GM13976 (cell line): ENCODE data around the gene DSCAM.

Source experiments
- DNase-seq: peaks from one replicate; pipeline ENCODE4 v3.0.0; 2012; ENCODE audit warnings: low spot score
- in situ Hi-C: fragments of 300-500 bp; cut with MboI; formaldehyde crosslinking; loops from one replicate; pipeline ENCODE4 v1.12.0; 2022; ENCODE audit warnings: low sequenced_read_pairs, mixed read lengths, inconsistent platforms; ENCODE audit not compliant: unreplicated experiment
- TF ChIP-seq, protein P1 (sequence below): IDR thresholded peaks from 2 replicates; pipeline ENCODE4 v1.5.1; 2012; ENCODE audit warnings: borderline replicate concordance, mild to moderate bottlenecking; ENCODE audit not compliant: insufficient read depth; ENCODE audit errors: extremely low read depth, missing control alignments, control extremely low read depth

DSCAM gene

DNA sequence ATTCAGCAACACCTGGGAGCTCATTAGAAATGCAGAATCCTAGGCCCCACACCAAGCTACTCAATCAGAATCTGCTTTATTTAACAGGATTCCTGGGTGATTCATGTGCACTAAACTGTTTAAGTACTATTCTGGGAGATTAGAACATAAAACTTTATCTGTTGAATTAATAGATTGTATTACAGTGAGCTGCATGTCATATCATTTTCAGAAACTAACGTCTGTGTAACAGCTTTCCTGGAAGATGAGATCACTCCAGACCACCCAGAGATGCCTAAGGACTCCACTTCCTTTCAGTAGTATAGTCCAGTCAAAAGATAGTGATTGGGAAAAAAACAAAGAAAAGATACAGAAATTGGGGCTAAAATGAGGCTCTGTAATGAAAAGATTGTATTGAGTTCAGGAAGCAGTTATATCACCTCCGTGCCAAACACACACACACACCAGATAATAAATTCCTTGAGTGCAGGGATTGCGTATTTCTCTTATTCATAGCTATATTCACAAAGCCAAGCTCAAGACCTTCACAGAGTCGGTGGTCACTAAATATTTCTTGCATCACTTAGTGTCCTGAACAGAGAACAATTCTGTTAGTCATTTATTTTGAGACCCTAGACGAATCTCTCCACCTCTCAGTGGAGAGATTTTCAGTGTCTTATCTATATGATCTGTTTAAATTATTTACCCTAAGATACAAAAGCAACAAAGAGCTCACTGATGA, 178.2 kb downstream of the DSCAM start:
- TF ChIP-seq, protein P1, sequence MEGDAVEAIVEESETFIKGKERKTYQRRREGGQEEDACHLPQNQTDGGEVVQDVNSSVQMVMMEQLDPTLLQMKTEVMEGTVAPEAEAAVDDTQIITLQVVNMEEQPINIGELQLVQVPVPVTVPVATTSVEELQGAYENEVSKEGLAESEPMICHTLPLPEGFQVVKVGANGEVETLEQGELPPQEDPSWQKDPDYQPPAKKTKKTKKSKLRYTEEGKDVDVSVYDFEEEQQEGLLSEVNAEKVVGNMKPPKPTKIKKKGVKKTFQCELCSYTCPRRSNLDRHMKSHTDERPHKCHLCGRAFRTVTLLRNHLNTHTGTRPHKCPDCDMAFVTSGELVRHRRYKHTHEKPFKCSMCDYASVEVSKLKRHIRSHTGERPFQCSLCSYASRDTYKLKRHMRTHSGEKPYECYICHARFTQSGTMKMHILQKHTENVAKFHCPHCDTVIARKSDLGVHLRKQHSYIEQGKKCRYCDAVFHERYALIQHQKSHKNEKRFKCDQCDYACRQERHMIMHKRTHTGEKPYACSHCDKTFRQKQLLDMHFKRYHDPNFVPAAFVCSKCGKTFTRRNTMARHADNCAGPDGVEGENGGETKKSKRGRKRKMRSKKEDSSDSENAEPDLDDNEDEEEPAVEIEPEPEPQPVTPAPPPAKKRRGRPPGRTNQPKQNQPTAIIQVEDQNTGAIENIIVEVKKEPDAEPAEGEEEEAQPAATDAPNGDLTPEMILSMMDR, result no peak
- no peak for DNase-seq
- in situ Hi-C loops, result no loop called here

DNA sequence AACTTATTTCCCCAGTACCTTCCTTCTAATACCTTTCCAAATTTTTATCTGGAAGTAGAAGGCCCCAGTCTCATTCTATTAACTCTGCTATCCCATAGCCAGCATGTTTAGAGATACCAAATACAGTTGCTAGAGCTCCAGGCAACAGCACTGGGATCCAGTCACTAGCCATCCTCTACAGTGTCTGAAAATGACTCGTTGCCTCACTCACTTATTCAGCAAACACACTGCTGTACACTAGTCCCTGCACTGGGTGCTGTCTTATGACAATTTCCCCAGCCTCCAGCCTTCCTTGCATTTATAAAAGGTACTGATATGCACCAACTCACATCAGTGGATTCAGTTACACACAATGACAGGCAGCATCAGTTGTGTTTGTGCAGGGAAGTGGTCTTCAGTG, 179.0 kb downstream of the DSCAM start:
- DNase-seq, result no peak
- in situ Hi-C loops, result no loop called here
- TF ChIP-seq, protein P1, result no peak

DNA sequence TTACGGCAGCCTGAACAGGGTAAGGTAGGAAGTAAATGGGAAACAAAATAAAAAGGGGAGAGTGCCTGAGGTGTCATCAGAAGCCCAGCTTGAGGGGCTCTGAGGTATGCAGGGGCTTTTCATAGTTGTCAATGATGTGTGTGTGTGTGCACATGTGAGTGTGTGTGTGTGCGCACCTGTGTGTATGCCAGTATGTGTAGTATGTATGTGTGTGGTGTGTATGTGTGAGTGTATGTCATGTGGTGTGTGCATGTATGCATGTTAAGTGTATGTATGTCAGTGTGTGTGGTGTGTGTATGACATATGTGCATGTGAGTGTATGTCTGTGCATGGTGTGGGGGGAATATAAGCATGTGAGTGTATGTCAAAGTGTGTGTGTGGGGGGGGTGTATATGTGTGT, 184.1 kb downstream of the DSCAM start:
- in situ Hi-C loops, result no loop called here

DNA sequence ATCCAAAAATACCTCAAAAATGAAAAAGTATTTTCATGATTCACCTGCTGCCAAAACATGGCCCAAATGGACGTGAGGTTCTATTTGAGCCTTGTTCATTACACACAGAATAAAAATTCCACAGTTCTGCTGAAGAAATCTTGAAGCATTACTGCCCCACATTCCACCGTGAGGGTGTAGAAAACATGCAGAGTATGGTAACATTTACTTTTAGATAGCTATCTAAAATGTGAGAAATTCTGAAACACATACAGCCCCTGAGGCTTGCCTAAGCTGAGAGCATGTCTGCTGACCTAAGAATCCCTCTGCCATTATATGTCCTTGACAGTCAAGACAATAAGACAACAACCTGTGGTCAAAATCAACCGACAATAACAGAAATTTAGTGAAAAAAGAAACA, 186.5 kb downstream of the DSCAM start:
- TF ChIP-seq, protein P1, result no peak
- DNase-seq, result no peak
- in situ Hi-C loops, result no loop called here

More for the DNA sequence above, 184.1 kb downstream of the DSCAM start:
- no peak for DNase-seq
- TF ChIP-seq, protein P1, result no peak

DNA sequence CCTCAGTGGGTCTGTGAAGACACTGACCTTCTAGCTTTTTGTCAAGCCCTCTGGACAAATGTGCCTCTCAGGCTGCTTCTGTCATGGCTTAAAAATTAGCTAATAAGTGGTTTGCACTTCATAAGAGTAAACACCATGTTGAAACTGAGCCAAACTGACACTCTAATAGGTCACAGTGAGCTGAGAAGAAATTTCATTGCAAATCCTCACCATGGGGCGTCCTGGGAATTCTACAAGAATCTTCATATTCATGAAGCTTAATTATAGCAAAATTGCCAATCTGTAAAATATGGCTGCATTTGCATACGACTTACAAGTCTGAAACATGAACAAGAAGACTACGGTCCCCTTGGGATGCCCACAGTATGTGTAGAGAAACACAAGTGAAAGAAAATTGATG, 188.6 kb downstream of the DSCAM start:
- in situ Hi-C loops, result no loop called here
- no peak for DNase-seq

DNA sequence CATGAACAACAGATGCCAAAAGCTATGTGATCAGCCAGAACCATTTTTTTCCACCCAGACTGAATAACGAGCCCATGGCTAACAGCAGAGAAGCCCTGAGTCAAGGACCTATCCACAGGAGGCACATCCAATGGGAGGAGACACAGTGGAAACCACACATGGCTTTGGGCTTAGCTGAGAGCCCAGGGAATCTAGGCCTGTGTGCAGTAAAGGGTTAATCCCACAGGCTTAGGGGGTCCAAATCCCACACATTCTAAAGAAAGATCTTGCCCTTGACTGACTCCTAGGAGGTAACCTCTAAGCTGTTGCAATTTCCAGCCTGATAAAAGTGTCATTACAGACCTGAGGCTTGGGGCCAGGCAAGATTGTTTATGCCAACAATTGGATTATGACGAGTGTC, 194.5 kb downstream of the DSCAM start:
- in situ Hi-C loops, result no loop called here
- no peak for DNase-seq
- TF ChIP-seq, protein P1, result no peak

More for the DNA sequence above, 188.6 kb downstream of the DSCAM start:
- TF ChIP-seq, protein P1, result no peak
